GM03348 (cell line): ENCODE measurements around the gene MPC1.
"Not testable (repeated sequence)": the region's sequence is repeated elsewhere in the genome, so short reads cannot be mapped to it uniquely, and the experiment has no call there.

ENCODE experiments used
- DNase-seq: peaks from one replicate; pipeline ENCODE4 v3.0.0; 2012; ENCODE audit warnings: low spot score

Gene MPC1

DNA sequence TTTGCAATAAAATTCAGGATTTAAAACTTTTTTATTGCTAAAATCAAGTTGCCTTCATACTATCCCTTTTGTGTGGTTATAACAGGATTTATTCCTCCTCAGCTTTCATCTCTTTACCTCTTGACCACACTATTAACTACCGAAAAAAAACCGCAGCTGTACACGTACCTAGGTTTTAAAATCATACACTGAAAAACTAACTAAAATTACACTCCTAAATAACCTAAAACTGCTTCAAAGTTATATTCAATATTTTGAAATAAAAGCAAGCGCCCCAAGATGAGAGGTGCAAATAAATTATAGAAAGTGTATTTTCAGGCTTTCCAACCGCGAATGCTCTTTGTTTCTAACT, 1.4 kb downstream of the MPC1 start:
- no peak for DNase-seq

DNA sequence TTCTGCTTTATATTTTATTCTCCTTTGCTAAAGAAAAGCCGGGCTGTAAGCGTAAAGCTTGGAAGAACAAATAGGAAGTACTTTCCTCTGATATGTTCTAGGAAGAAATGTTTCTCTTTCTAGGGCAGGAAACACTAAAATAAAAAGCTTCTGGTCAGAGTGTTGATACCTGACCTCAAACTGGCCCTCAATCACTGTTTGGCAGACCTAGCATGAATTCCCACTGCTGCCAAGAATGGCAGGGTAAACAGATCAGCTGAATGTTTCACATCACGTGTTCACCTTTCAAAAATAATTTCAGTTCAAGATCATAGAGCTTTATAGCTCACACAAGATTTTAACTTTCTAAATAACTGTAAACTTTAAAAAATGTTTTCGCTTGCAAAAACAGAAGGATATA, 2.9 kb downstream of the MPC1 start:
- no peak for DNase-seq

DNA sequence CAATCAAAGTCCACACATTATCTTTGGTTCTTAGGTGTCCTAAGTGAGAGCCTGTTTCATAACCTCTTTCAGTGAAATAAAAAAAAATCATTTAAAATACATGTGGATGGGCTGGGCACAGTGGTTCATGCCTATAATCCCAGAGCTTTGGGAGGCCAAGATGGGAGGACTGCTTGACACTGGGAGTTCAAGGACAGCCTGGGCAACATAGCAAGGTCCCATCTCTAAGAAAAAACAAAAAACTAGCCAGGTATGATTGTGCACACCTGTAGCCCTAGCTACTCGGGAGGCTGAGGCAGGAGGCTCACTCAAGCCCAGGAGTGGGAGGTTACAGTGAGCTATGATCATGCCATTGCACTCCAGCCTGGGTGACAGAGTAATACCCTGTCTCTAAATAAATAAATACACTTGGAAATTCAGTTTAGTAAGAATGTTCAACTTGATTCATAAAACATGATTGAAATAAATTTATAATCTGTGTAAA, 3.6 kb downstream of the MPC1 start:
- DNase-seq = no peak

DNA sequence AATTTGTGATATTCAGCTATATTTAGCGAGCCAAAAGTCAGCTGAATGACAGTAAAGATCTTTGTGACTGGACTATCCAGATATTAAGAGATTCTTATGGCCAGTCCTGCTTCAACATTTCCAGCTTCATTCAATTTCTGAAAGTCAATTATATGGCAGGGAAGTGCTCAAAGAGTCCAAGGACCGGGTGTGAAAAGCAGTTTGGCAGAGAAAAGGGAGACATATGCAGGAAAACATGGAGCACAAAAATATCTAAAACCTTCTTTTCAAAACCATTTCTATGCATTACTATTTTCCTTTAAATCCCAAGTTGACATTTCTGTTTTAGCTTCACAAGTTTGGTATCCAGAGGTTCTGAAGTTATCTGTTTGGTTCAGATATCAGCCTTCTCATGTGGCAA, 5.0 kb downstream of the MPC1 start:
- no peak for DNase-seq

DNA sequence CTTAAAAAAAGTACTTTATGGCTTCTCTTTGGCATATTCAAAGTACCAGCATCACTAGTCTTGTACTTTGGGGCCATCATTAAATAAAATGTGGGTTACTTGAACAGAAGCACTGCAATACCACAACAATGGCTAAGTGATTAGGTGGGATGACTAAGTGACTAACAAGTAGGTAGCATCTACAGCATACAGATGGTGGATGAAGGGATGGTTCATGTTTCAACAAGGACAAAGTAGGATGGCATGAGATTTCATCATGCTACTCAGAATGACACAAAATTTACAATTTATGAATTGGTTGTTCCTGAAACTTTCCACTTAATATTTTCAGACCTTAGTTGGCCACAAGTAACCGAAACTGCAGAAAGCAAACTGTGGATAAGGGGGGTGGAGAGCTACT, 7.7 kb downstream of the MPC1 start:
- DNase-seq = no peak

DNA sequence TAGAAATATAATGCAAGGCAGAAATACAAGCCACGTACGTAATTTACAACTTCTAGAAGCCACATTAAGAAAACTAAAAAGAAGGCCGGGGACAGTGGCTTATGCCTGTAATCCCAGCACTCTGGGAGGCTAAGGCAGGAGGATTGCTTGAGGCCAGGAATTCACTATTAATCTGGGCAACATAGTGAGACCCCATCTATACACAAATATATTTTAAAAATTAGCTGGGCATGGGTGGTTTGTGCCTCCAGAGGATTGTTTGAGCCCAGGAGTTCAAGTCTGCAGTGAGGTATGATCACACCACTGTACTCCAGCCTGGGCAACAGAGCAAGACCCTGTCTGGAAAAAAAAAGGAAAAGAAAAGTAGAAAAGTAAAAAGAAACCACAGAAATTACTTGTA, 12.3 kb downstream of the MPC1 start:
- no peak for DNase-seq

DNA sequence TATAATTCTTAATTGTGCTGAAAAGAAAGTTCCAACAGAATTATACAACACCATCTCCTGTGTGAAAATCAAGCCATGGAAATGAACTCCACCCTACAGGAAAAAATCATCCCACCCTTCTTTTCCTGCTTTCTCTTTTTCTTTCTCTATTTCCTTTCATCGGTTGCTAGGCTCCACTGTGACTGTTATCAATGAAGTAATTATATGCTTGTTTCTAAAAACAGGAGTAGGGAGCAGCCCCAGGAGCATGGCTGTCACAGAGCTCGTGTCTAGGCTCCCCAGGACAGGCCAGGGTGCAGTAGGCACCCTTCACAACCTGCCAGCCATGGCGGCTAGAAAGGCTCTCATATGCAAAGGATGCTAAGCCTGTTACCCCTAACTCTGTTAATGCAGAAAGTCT, 13.0 kb downstream of the MPC1 start:
- no peak for DNase-seq

DNA sequence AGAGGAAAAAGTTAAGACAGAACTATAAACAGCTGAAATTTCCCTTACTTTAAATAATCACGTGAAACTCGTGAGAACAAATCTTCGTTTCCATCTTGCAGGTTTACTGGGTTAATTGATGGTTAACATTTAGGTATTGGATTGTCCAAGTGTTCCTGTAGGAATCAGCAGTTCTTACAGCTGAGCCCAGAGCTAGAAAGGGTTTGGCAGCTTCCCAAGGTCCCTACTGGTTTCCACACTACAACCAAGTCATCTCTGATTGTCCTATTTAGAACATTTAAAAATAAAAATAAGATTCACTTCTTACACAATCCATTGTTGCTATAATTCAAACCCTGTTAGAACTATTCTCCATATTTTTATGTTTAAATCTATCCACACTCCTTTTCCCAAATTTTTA, 15.8 kb downstream of the MPC1 start:
- no peak for DNase-seq

DNA sequence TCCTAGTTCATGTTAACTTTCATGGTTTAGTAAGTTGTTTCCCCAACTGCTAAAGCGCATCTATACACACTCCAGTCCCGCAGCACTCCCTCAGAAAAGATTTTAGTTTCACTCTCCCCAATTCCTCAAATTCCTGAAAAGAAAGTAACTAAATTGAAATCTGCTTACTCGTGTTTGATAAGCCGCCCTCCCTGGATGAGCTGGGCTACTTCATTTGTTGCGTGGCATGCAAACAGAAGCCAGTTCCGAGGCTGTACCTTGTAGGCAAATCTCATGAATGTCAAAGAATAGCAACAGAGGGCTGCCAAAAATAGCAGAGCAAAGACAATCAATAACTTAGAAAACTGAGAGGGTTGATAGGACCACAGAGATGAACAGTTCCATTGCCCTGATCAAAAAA, 16.9 kb downstream of the MPC1 start:
- no peak for DNase-seq

DNA sequence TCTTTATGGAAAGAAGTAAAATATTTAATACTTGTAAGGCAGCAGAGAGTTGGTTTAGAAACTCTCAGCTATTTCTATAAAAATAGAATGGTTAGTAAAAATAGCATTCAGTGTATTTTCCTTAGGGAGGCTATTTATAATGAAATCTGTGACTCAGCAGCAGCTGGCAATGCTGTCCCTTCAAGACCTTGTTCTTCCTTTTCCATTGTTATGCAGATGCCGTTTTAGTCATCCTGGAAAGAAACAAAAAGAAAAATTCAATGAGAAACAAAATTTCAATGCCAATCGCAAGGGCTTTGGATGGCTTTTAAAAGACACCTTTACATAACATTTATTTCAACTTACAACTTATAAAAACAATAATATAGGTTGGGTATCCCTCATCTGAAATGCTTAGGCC, 17.5 kb downstream of the MPC1 start:
- DNase-seq = peak; percentile 59

DNA sequence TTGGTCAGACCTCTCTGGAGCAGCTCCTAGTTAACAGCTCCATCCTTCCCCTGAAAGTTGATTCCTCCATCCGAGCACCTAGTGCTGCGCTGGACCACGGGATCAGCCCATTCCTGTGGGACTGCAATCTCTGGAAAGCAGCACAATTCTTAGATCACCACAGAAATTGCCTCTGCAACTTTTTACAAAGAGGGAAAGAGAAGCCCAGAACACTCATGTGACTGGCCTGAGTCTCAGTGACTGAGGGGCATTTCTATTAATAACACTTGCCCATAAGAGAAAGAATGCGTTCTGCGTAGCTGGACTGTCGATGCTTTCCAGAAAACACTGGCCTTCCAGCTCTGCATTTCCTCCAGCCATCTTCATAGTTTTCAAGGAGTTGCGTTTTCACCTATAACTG, 18.3 kb downstream of the MPC1 start:
- no peak for DNase-seq

DNA sequence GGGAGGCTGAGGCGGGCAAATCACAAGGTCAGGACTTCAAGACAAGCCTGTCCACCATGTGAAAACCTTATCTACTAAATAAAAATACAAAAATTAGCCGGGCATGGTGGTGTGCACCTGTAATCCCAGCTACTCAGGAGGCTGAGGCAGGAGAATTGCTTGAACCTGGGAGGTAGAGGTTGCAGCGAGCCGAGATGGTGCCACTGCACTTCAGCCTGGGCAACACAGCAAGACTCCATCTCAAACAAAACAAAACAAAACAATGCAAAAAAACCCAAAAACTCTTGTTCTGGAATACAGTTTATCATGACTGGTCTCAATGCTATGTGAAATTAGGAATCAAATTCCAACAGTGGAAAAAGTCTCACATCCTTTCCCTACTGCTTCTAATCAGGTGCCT, 20.3 kb downstream of the MPC1 start:
- not testable (repeated sequence) for DNase-seq

DNA sequence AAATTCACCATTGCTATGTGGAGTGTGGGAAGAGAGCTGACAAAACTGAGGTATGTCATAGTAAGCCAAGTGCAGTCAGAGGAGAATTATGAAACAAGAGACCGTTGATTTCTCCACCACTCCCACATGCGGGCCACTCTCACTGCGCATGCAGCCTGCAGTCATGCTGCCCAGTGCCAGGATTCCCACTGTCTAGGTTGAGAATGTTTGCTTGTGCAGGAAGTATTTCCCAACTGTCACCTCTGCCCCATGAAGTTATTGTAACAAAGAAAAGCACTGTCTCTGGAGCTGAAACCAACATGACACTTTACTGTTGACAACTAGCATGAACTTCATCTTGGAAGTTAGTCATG, 21.7 kb downstream of the MPC1 start:
- peak; percentile 29 for DNase-seq

DNA sequence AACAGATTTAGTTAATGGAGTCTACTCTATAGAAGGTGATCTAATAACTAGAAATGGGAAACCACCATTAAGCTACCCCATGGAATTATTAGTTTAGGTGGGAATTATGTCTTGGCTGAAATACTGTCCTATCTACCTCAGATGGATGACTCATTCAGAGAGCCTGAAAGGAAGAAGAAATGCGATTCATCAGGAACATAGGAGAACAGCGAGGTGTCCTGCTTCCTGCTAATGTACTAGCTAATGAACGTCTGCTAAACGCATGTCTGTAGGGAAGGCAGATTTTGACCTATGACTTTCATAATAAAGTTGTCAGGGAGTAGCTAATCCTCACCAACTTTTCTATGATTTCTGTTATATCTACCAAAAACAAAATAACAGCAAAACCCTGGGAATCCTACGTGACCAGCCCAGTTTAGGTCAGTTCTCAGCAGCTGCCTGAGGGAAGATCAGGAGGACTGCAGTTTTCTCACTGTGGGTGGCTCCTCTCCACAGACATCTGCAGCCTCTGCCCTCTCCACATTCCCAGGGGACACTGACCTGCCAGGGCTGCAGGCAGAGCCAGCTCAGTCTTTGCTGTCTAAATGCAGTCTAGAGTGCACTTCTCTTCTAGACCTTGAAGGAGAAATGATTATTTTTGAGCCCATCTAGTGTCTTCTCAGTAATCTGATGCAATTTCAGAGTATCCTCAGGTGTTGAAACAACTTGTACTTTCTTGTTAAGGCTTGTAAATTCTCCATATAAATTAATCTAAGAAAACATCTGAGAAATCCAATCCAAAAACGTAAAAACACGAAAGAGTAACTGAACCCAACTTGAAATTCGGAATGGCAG, 22.3 kb downstream of the MPC1 start:
- DNase-seq = peak; percentile 37

DNA sequence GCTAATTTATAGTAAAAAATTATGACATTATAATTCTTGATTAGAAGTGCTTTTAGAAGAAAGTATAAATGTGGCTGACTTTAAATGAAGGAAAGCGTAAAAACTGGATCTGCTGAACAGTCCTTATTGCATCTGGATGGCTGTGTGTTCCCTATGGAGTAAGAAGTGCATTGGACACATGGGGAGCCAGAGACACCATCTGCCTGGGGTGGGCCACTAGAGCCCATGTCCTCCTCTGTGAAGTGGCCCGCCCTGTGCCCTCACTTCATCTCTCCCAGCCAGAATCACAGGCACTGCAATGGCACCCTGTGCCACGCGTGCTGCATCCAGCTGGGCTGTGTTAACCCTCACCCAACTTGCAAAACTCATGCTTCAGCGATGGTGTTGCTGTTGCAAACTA, 27.2 kb downstream of the MPC1 start:
- DNase-seq = no peak

DNA sequence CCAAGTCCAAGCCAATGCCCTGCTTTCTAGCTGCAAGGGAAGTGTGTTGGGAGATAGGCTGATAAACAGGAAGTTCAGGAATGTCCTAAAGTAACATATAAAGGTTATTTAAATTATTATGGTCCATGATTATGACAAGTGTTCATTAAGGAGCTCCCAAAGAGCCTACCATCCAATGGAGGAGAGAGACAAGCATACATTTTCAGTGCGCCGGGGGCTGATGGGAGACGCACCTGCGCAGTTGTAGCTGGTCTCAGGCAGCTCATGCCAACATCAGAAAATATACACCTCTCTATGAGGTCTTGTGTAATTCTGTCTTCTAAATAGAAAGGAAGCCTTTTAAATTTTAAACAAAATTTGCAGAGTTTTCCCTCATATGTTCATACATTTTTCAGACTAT, 27.8 kb downstream of the MPC1 start:
- DNase-seq = no peak

DNA sequence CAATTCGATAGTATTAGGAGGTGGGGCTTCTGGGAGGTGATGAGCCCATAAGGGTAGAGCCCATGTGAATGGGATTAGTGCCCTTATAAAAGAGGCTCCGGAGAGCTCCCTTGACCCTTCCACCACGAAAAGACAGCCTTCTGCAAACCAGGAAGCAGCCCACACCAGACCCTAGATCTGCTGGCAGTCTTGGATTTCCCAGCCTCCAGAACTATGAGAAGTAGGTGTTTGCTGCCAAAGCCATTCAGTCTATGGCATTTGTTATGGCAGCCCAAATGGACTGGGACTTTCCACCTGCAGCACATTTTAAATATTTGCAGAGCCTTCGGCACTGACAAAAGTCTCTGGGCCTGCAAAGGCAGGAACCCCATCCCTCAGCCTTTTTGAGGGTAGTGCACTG, 28.6 kb downstream of the MPC1 start:
- no peak for DNase-seq

DNA sequence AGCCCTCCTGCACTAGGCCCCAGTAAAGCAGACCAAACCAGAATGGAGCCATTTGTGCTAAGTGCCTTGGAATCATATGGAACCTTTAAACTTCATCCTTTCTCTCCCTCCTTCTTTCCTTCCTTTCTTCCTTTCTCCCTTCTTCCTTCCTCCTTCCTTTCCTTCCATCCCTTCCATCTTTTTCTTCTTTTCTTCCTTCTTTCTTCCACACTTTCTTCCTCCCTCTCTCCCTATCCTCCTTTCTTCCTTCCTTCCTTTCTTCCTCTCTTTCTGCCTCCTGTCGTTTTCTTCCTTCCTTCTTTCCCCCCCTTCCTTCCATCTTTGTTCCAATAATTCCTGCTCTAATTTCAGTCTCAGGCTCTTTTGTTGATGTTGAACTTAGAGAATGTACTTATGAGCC, 29.2 kb downstream of the MPC1 start:
- no peak for DNase-seq

DNA sequence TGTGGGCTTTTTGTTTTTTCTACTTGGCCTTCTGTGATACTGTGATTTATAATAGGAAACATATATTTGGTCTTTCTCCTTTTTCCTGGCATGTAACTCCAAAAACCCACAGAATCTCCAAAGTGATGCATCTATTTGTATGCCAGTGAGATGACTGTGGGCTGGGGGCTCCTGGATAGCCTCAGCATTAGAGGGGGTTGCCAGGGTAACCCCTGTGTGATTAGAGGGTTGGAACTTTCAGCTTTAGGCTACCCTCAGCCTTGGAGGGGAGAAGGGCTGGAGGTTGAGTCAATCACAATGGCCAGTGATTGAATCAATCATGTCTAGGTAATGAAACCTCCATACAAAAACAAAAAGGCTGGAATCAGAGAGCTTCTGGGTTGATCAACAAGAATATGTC, 29.8 kb downstream of the MPC1 start:
- DNase-seq = no peak

DNA sequence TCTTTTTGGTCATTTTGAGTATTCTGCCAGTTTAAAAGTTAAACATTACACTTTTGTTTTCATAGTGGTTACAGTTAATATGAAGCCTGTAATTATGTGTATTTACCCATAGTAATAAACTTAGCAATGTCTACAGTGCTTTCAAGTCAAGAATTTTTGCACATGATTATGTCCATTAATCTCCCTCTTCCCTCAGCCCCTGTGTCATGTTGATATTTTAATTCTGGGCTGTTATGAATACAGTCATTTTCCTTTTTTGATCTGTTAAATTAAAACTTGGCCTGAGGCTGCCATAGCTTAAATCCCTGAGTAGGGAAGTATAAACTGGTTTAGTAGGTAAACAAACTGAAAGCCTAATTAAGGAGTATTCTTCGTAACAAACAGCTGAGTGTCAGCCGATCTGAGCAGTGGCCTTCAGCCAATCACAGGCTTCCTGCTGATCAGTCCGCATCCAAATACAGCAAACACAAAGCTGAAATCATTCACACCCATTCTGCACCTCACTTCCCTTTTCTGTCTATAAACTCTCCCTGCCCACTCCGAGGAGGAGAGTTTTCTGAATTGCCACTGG, 30.9 kb downstream of the MPC1 start:
- peak; percentile 31 for DNase-seq

DNA sequence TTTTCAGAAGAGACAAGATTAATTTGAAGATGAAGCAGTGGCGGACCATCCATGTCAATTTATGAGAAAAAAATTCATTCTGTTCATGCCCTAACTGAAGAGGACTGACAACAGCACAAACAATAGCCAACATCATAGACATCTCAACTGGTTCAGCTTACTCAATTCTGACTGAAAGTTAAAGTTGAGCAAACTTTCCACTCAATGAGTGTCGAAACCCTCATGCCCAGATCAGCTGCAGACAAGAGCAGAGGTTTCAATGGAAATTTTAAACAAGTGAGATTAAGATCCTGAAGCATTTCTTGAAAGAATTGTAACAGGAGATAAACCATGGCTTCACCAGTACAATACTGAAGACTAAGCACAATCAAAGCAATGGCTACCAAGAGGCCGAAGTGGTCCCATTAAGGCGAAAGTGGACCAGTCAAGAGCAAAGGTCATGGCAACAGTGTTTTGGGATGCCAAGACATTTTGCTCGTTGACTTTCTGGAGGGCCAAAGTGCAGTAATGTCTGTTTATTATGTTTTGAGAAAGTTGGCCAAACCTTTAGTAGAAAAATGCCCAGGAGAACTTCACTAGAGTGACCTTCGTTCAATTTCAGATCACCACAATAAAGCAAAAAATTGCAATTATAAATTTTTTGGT, 34.3 kb downstream of the MPC1 start:
- DNase-seq = no peak

DNA sequence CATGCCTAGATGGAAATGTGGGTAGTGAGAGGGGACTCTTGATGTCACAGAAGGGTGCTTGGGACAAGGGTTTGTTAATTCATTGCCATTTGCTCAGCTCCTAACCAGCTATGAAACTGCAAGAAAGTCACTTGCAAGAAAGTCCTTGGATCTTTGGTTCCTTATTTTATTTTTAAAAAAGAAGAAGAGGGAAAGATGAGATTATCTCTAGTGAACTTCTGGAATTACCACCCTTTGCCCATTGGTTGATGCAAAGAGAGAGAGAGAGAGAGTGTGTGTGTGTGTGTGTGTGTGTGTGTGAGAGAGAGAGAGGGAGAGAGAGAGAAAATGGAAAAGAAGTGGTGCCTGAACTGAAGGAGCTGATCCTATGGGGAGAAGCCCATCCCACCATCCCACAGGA, 35.8 kb downstream of the MPC1 start:
- no peak for DNase-seq

DNA sequence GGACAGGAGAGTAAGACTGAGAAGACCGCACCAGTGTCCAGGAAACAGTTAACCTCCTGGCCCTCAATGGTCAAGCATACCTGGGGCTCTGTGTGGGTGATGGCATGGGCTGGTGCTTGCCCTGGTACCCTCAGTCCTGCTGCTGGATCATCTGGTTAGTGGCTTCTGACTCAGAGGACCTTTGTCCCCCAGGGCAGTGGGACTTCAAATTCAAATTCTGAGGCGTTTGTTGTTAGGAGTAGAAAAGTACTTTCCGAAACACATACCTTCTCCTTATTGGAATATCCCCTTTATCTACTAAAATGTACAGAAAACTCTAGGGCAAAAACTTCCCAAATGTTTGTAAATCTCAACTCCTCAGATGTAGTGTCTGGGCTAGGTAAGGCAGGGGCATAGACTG, 36.3 kb downstream of the MPC1 start:
- DNase-seq = no peak

DNA sequence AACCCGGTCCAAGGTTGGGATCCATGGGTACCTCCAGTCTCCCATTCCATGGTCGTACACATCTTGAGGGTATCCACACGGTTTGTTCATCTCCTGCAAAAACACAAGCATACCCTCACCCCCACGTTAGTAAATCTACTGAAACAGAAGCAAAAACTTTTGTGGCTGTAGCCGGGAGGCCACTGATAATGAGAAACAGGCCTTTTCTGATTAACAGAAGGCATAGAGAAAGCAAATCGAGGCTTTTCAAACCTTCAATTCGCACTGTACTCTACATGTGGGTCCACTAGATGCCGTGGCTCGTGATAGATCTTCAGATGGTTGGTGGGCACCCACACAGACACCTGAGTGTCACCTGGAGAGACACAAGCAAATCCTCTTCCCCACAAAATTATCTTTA, 37.1 kb downstream of the MPC1 start:
- DNase-seq = not testable (repeated sequence)
